H1 (cell line): ENCODE results near the gene FMN2. TPM values are rescaled to one million over a fixed set of nuclear protein-coding genes. Genes with fewer than 3 reads are reported as not detected.

ENCODE experiments used
- CTCF ChIA-PET: fragments of 300-600 bp; sonication (Branson Sonifier 250); formaldehyde crosslinking; loops from one replicate; lab custom pipeline; 2021; ENCODE audit not compliant: partially characterized antibody; lab: Charles Lee
- POLR2A ChIA-PET: fragments of 300-600 bp; sonication (Branson Sonifier 250); formaldehyde crosslinking; loops from one replicate; lab custom pipeline; 2021; ENCODE audit warnings: inconsistent platforms; ENCODE audit not compliant: partially characterized antibody; lab: Charles Lee
- DNase-seq, 2 experiments: peaks; one replicate each; pipeline versions ENCODE4 v3.0.0 to v3.0.0-alpha.2; 2010 to 2022; ENCODE audit warnings: low spot score in 2 of 2, low read depth in 1 of 2, mixed read lengths in 1 of 2
- FAIRE-seq: peaks from 2 replicates; lab custom pipeline; 2011; peaks lifted over from hg19 to GRCh38; lab: Jason Lieb, UNC
- H2AFZ ChIP-seq: 2 replicates; pipeline ENCODE4 v1.8.1; 2012; ENCODE audit warnings: low read length, inconsistent platforms
- H2AK5ac ChIP-seq: 2 replicates; pipeline ENCODE4 v1.6.1; 2013; ENCODE audit warnings: low read depth, low read length
- H2BK120ac ChIP-seq: replicated peaks from 2 replicates; pipeline ENCODE3; 2013; ENCODE audit warnings: low read depth, low read length, inconsistent platforms
- H2BK12ac ChIP-seq: 2 replicates; pipeline ENCODE4 v1.6.1; 2013; ENCODE audit warnings: low read depth, low read length
- H2BK15ac ChIP-seq: 2 replicates; pipeline ENCODE4 v1.6.1; 2013; ENCODE audit warnings: low read length
- H2BK20ac ChIP-seq: 2 replicates; pipeline ENCODE4 v1.6.1; 2013; ENCODE audit warnings: low read length
- H2BK5ac ChIP-seq: 2 replicates; pipeline ENCODE4 v1.6.1; 2013; ENCODE audit warnings: low read depth, low read length
- H3K14ac ChIP-seq: 2 replicates; pipeline ENCODE4 v1.6.1; 2013; ENCODE audit warnings: inconsistent platforms; ENCODE audit not compliant: insufficient read length
- H3K18ac ChIP-seq: 2 replicates; pipeline ENCODE4 v1.6.1; 2013; ENCODE audit warnings: low read length; ENCODE audit errors: extremely low read depth
- H3K23ac ChIP-seq: 2 replicates; pipeline ENCODE4 v1.6.1; 2013; ENCODE audit warnings: inconsistent platforms; ENCODE audit not compliant: insufficient read length
- H3K23me2 ChIP-seq: 2 replicates; pipeline ENCODE4 v1.6.1; 2013; ENCODE audit warnings: low read depth, low read length
- H3K27ac ChIP-seq: 2 replicates; pipeline ENCODE4 v1.6.1; 2011; ENCODE audit warnings: low read depth, low read length, inconsistent platforms
- H3K27me3 ChIP-seq, 4 experiments: replicated peaks in 1 of 4; 1 replicate in 1 of 4; 2 replicates in 3 of 4; pipeline versions ENCODE4 v1.6.1 to v1.8.1; 2011 to 2013; ENCODE audit warnings: low read length in 3 of 4, mild to moderate bottlenecking in 3 of 4, inconsistent platforms in 2 of 4, mixed read lengths in 2 of 4, moderate library complexity in 1 of 4; ENCODE audit not compliant: control insufficient read depth in 3 of 4, insufficient read depth in 3 of 4; ENCODE audit errors: extremely low read depth in 1 of 4
- H3K36me3 ChIP-seq, 4 experiments: 2 replicates each; pipeline versions ENCODE4 v1.6.1 to v1.8.1; 2011 to 2013; ENCODE audit warnings: mild to moderate bottlenecking in 4 of 4, low read length in 3 of 4, moderate library complexity in 2 of 4, control low read depth in 1 of 4, inconsistent platforms in 1 of 4; ENCODE audit not compliant: insufficient read depth in 4 of 4, control insufficient read depth in 2 of 4
- H3K4ac ChIP-seq: replicated peaks from 2 replicates; pipeline ENCODE3; 2013; ENCODE audit warnings: low read length, low read depth, mixed read lengths, inconsistent platforms; ENCODE audit not compliant: insufficient read length
- H3K4me1 ChIP-seq, 4 experiments: replicated peaks in 1 of 4; 1 replicate in 1 of 4; 2 replicates in 3 of 4; pipeline versions ENCODE4 v1.6.1 to v1.8.1; 2011 to 2013; ENCODE audit warnings: low read length in 3 of 4, inconsistent platforms in 2 of 4, mixed read lengths in 1 of 4; ENCODE audit not compliant: insufficient read depth in 4 of 4, control insufficient read depth in 3 of 4
- H3K4me2 ChIP-seq, 2 experiments: 2 replicates each; pipeline versions ENCODE4 v1.6.1 to v1.8.1; 2011 to 2013; ENCODE audit warnings: low read depth in 2 of 2, low read length in 2 of 2, control low read depth in 1 of 2, inconsistent platforms in 1 of 2, mild to moderate bottlenecking in 1 of 2; ENCODE audit not compliant: insufficient read depth in 1 of 2
- H3K4me3 ChIP-seq, 4 experiments: fragments of 200-600, 300-600 bp in 1 of 4; sonication (generic), shearing (Covaris generic), sonication (Bioruptor Twin) in 1 of 4; 2 replicates each; pipeline versions ENCODE4 v1.5.1 to v1.8.1; 2011 to 2016; ENCODE audit warnings: low read length in 4 of 4, low read depth in 3 of 4, control low read depth in 2 of 4, inconsistent platforms in 2 of 4, mild to moderate bottlenecking in 2 of 4, mixed read lengths in 1 of 4, moderate library complexity in 1 of 4; ENCODE audit not compliant: insufficient read depth in 2 of 4; ENCODE audit errors: extremely low read depth in 1 of 4
- H3K56ac ChIP-seq: replicated peaks from 2 replicates; pipeline ENCODE3; 2013; ENCODE audit warnings: low read depth, mild to moderate bottlenecking, mixed read lengths, low read length, inconsistent platforms; ENCODE audit not compliant: insufficient read length
- H3K79me1 ChIP-seq: 2 replicates; pipeline ENCODE4 v1.6.1; 2013; ENCODE audit warnings: low read depth, low read length, control low read depth
- H3K79me2 ChIP-seq, 2 experiments: 2 replicates each; pipeline versions ENCODE4 v1.6.1 to v1.8.1; 2012 to 2013; ENCODE audit warnings: low read length in 2 of 2, mild to moderate bottlenecking in 2 of 2, inconsistent platforms in 1 of 2; ENCODE audit not compliant: insufficient read depth in 2 of 2, control insufficient read depth in 1 of 2
- H3K9ac ChIP-seq, 4 experiments: replicated peaks in 1 of 4; 1 replicate in 1 of 4; 2 replicates in 3 of 4; pipeline versions ENCODE4 v1.6.1 to v1.8.1; 2011 to 2013; ENCODE audit warnings: low read depth in 3 of 4, low read length in 3 of 4, control low read depth in 2 of 4, mild to moderate bottlenecking in 2 of 4, moderate library complexity in 2 of 4, inconsistent platforms in 1 of 4; ENCODE audit errors: extremely low read depth in 1 of 4
- H3K9me3 ChIP-seq, 2 experiments: 2 replicates each; pipeline versions ENCODE4 v1.6.1 to v1.8.1; 2012 to 2013; ENCODE audit warnings: mild to moderate bottlenecking in 2 of 2, moderate library complexity in 2 of 2, control low read depth in 1 of 2, inconsistent platforms in 1 of 2, low read depth in 1 of 2, low read length in 1 of 2, mixed read lengths in 1 of 2; ENCODE audit not compliant: insufficient read depth in 2 of 2
- H4K20me1 ChIP-seq, 2 experiments: replicated peaks in 1 of 2; 2 replicates each; pipeline versions ENCODE3 to v1.8.1; 2011 to 2013; ENCODE audit warnings: inconsistent platforms in 2 of 2, low read length in 2 of 2, mild to moderate bottlenecking in 1 of 2; ENCODE audit not compliant: insufficient read depth in 2 of 2, control insufficient read depth in 1 of 2
- H4K5ac ChIP-seq: 2 replicates; pipeline ENCODE4 v1.6.1; 2013; ENCODE audit warnings: low read length, low read depth, mixed read lengths, inconsistent platforms; ENCODE audit not compliant: insufficient read length
- H4K8ac ChIP-seq: 2 replicates; pipeline ENCODE4 v1.8.0; 2013; ENCODE audit warnings: mild to moderate bottlenecking, moderate library complexity, low read length, inconsistent platforms; ENCODE audit not compliant: insufficient read depth; ENCODE audit errors: extremely low read depth
- H4K91ac ChIP-seq: replicated peaks from 2 replicates; pipeline ENCODE3; 2013; ENCODE audit warnings: low read length, mixed read lengths, inconsistent platforms; ENCODE audit not compliant: insufficient read length
- CTBP2 ChIP-seq: IDR thresholded peaks from 2 replicates; pipeline ENCODE4 v1.7.0; 2011; ENCODE audit warnings: borderline replicate concordance, mild to moderate bottlenecking, moderate library complexity, mixed read lengths, low read length; ENCODE audit not compliant: insufficient read depth, insufficient read length
- PHF8 ChIP-seq: fragments of 200-600 bp; sonication (generic); conservative IDR thresholded peaks from 2 replicates; pipeline ENCODE4 v1.7.1; 2012; ENCODE audit warnings: low read depth, mild to moderate bottlenecking, inconsistent platforms, low read length, moderate library complexity
- POLR2A ChIP-seq, 2 experiments: IDR thresholded peaks; 1 replicate in 1 of 2; 2 replicates in 1 of 2; pipeline ENCODE4 v1.6.1; 2011; ENCODE audit warnings: low read depth in 2 of 2, low read length in 2 of 2, mild to moderate bottlenecking in 2 of 2; ENCODE audit errors: control extremely low read depth in 1 of 2
- RAD21 ChIP-seq, 2 experiments: IDR thresholded peaks in 1 of 2; conservative IDR thresholded peaks in 1 of 2; 2 replicates each; pipeline ENCODE4 v1.6.1; 2011; ENCODE audit warnings: low read depth in 2 of 2, low read length in 2 of 2, improper control_type of control experiment in 1 of 2, inconsistent platforms in 1 of 2, mild to moderate bottlenecking in 1 of 2, moderate library complexity in 1 of 2
- SUZ12 ChIP-seq: fragments of 200-600 bp; sonication (generic); IDR thresholded peaks from 2 replicates; pipeline ENCODE4 v1.6.1; 2012; ENCODE audit warnings: mild to moderate bottlenecking, inconsistent platforms, low read length, moderate library complexity, mixed read lengths
- YY1 ChIP-seq: IDR thresholded peaks from 2 replicates; pipeline ENCODE4 v1.6.1; 2011; ENCODE audit warnings: low read depth, mild to moderate bottlenecking, low read length
- WGBS, 2 experiments: shearing (Covaris generic) in 1 of 2; methylation state at CpG; one replicate each; pipeline versions ENCODE4 v1.1.6 to v1.1.7; 2013 to 2015; ENCODE audit warnings: low lambda C conversion rate in 2 of 2, mixed read lengths in 2 of 2, inconsistent platforms in 1 of 2, low coverage in 1 of 2, missing lambda C conversion rate in 1 of 2; ENCODE audit not compliant: insufficient replicate concordance in 2 of 2, insufficient coverage in 1 of 2, insufficient read length in 1 of 2; ENCODE audit errors: extremely low coverage in 1 of 2, missing lambda C conversion rate in 1 of 2; 5-methylcytosine and 5-hydroxymethylcytosine counted together
- polyA plus RNA-seq, 7 experiments: library from polyadenylated mRNA; depleted of rRNA in 3 of 7; stranded (reverse) in 5 of 7; unstranded in 2 of 7; fragments of >200 nt in 5 of 7; fragments of 200-250 nt in 2 of 7; gene quantifications; 1 replicate in 5 of 7; 2 replicates in 1 of 7; 4 replicates in 1 of 7; pipeline versions ENCODE4 v1.2.1 to v1.2.3, GENCODE V29; 2011 to 2013; ENCODE audit warnings: missing spikeins in 2 of 7, mixed read lengths in 2 of 7
- total RNA-seq: library from RNA; stranded (reverse); fragmentation: NEBNext Ultra II Directional; extraction: Animal tissue kit (Norgen Biotek cat#: 25700); gene quantifications from 2 replicates; pipeline ENCODE4 v1.2.1, GENCODE V29; 2021
- TF ChIP-seq, protein P1 (sequence below): IDR thresholded peaks from 2 replicates; pipeline ENCODE4 v1.6.1; 2012; ENCODE audit warnings: inconsistent platforms

FMN2 gene
- total and polyA plus RNA-seq, 2 of the 8 experiments (the other 6 are each of a cell fraction or from before 2014, with no cell fraction given), result 0.83 to 2.0 TPM

DNA sequence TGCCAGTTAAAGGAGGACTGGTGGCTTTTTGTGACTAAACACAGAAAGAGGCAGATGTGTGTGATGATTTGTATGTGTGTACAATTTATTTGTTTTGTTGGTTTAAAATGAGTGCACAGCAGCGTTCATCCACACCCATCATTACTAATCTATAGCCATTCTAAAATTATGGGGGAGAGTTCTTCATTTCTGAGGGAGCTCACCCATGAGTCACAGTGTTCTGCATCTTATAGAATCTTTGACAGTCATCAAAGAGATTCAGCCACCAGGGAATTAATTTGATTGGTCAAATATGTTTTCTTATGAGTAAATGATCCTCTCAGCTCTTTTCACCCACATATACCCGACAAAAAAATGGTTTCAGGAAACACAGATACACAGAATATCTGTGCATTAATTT lies 372.4 kb downstream of the FMN2 start:
- Histone ChIP-seq H4K91ac (no peak overlapping the region), H3K79me2 (no peaks in the 10 kb centered on the region), H4K20me1 (no peaks in the 10 kb centered on the region), H3K23me2 (no peaks in the 10 kb centered on the region), H2BK20ac (no peak overlapping the region), H3K4me3 (no peak overlapping the region), H3K4me2 (no peak overlapping the region), H2AK5ac (no peak overlapping the region), H3K36me3 (no peaks in the 10 kb centered on the region), H3K9ac (no peak overlapping the region), H2BK5ac (no peak overlapping the region), H3K9me3 (no peaks in the 10 kb centered on the region), H3K18ac (no peak overlapping the region), H2BK15ac (no peak overlapping the region), H3K27ac (no peak overlapping the region), H2BK120ac (no peak overlapping the region)
- POLR2A ChIA-PET, result no interaction called here
- CTCF ChIA-PET, result interaction anchor here (0.9 to 2.5 kb wide), 5 partner anchors 9 to 139 kb away, joined by 3 to 10 read pairs (median 5); no protein-coding TSS in a partner anchor
- 88% methylated on average over 2 of the region's 2 CpGs; no CpG with 5 or more reads in 1 of the 2 experiments for WGBS, 2 experiments
- TF ChIP-seq CTBP2, result no peak
- no peak for TF ChIP-seq RAD21 (IDR thresholded peaks at IDR 0.05 in 1 of 2, conservative IDR thresholded peaks at IDR 0.05 in 1 of 2; ENCODE audit: low read depth in 2 of 2, low read length in 2 of 2)
- TF ChIP-seq, protein P1, sequence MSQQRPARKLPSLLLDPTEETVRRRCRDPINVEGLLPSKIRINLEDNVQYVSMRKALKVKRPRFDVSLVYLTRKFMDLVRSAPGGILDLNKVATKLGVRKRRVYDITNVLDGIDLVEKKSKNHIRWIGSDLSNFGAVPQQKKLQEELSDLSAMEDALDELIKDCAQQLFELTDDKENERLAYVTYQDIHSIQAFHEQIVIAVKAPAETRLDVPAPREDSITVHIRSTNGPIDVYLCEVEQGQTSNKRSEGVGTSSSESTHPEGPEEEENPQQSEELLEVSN, result no peak
- TF ChIP-seq SUZ12, result no peak
- no peak for TF ChIP-seq PHF8
- no peak for TF ChIP-seq POLR2A (IDR thresholded peaks at IDR 0.05; ENCODE audit: control extremely low read depth in 1 of 2, low read depth in 2 of 2, low read length in 2 of 2)
- no peak for TF ChIP-seq YY1
- TF ChIP-seq, all 59 proteins: peak for 0
- H3K56ac ChIP-seq, result no peak overlapping the region
- H2BK12ac ChIP-seq, result no peak overlapping the region
- H3K4me1 ChIP-seq, result no peaks in the 10 kb centered on the region; a peak in 1 of 7 replicates
- FAIRE-seq (no peak), DNase-seq (no peak)
- no peak overlapping the region for H4K5ac ChIP-seq
- no peaks in the 10 kb centered on the region for H3K27me3 ChIP-seq
- no peak overlapping the region for H2AFZ ChIP-seq
- H3K14ac ChIP-seq, result no peak overlapping the region
- H3K79me1 ChIP-seq, result no peaks in the 10 kb centered on the region
- H3K4ac ChIP-seq, result no peak overlapping the region
- H3K23ac ChIP-seq, result no peak overlapping the region
- H4K8ac ChIP-seq, result no peak overlapping the region
